ENCODE results near the gene NRXN2. TPM values are rescaled to one million over a fixed set of nuclear protein-coding genes. Genes with fewer than 3 reads are reported as not detected.
"Not testable (repeated sequence)": the region's sequence is repeated elsewhere in the genome, so short reads cannot be mapped to it uniquely, and the experiment has no call there.

The NRXN2 gene
- total RNA-seq, 1 experiment from 2014 or later, result 0.14 TPM

- peak; percentile 92 for DNase-seq (ENCODE audit: low spot score)
Measured at GRCh38 chr11:64566042-64566914, 156.7 kb downstream of the NRXN2 start.

- DNase-seq (ENCODE audit: low spot score), result no peak
Measured at GRCh38 chr11:64564947-64565889, 157.8 kb downstream of the NRXN2 start.

GRCh38 chr11:64564419-64564818 is 158.6 kb downstream of the NRXN2 start:
- DNase-seq (ENCODE audit: low spot score), result no peak

GRCh38 chr11:64563966-64564365 is 159.0 kb downstream of the NRXN2 start:
- DNase-seq (ENCODE audit: low spot score), result no peak

- no peak for DNase-seq (ENCODE audit: low spot score)
Measured at GRCh38 chr11:64562723-64563351, 160.2 kb downstream of the NRXN2 start.

GRCh38 chr11:64561984-64562722 is 160.8 kb downstream of the NRXN2 start:
- DNase-seq (ENCODE audit: low spot score), result no peak

- DNase-seq (ENCODE audit: low spot score), result not testable (repeated sequence)
Measured at GRCh38 chr11:64561429-64561828, 161.6 kb downstream of the NRXN2 start.

- DNase-seq (ENCODE audit: low spot score), result no peak
Measured at GRCh38 chr11:64560941-64561340, 162.1 kb downstream of the NRXN2 start.

- DNase-seq (ENCODE audit: low spot score), result no peak
Measured at GRCh38 chr11:64560139-64560771, 162.7 kb downstream of the NRXN2 start.

- no peak for DNase-seq (ENCODE audit: low spot score)
Measured at GRCh38 chr11:64559351-64560138, 163.5 kb downstream of the NRXN2 start.

GRCh38 chr11:64558869-64559268 is 164.1 kb downstream of the NRXN2 start:
- DNase-seq (ENCODE audit: low spot score), result no peak

GRCh38 chr11:64558065-64558745 is 164.8 kb downstream of the NRXN2 start:
- no peak for DNase-seq (ENCODE audit: low spot score)

GRCh38 chr11:64556721-64557250 is 166.2 kb downstream of the NRXN2 start:
- no peak for DNase-seq (ENCODE audit: low spot score)

Other genes starting within 250 kb of the NRXN2 start
- 4.7 TPM in 1 of 2 replicates, not detected in the other for gene SLC22A11, start 167.3 kb downstream of the NRXN2 start, total RNA-seq (2014; rRNA removed; shearing (Covaris generic))
- gene SLC22A12, start 132.0 kb downstream of the NRXN2 start, total RNA-seq (2014; rRNA removed; shearing (Covaris generic)), result not detected in 2 replicates
- gene RASGRP2, start 20.9 kb upstream of the NRXN2 start, total RNA-seq (2014; rRNA removed; shearing (Covaris generic)), result 0.07 and 2.1 TPM in 2 replicates
- gene PYGM, start 36.8 kb upstream of the NRXN2 start, total RNA-seq (2014; rRNA removed; shearing (Covaris generic)), result 0.12 TPM in 1 of 2 replicates, not detected in the other
- 61.8 and 149 TPM in 2 replicates for gene SF1, start 55.3 kb upstream of the NRXN2 start, total RNA-seq (2014; rRNA removed; shearing (Covaris generic))
- gene MAP4K2, start 80.0 kb upstream of the NRXN2 start, total RNA-seq (2014; rRNA removed; shearing (Covaris generic)), result 30.8 and 40.5 TPM in 2 replicates
- 14.3 and 15.0 TPM in 2 replicates for gene MEN1, start 87.4 kb upstream of the NRXN2 start, total RNA-seq (2014; rRNA removed; shearing (Covaris generic))
- 3.7 and 4.1 TPM in 2 replicates for gene CDC42BPG, start 121.5 kb upstream of the NRXN2 start, total RNA-seq (2014; rRNA removed; shearing (Covaris generic))
- gene EHD1, start 155.4 kb upstream of the NRXN2 start, total RNA-seq (2014; rRNA removed; shearing (Covaris generic)), result 81.4 and 117 TPM in 2 replicates
- 10.7 and 15.1 TPM in 2 replicates for gene ATG2A, start 194.0 kb upstream of the NRXN2 start, total RNA-seq (2014; rRNA removed; shearing (Covaris generic))
- 18.4 and 19.6 TPM in 2 replicates for gene PPP2R5B, start 201.5 kb upstream of the NRXN2 start, total RNA-seq (2014; rRNA removed; shearing (Covaris generic))
- not detected in 2 replicates for gene GPHA2, start 212.7 kb upstream of the NRXN2 start, total RNA-seq (2014; rRNA removed; shearing (Covaris generic))
- gene MAJIN, start 248.9 kb upstream of the NRXN2 start, total RNA-seq (2014; rRNA removed; shearing (Covaris generic)), result not detected in 2 replicates

All from A172 (cell line).